CD4-positive, alpha-beta T cell treated with Interleukin-10 for 1 hour (primary cell): Measurements from ENCODE around the gene TMC7.
"Not testable (repeated sequence)": the region's sequence is repeated elsewhere in the genome, so short reads cannot be mapped to it uniquely, and the experiment has no call there.

Experiments
- DNase-seq: peaks from one replicate; pipeline ENCODE4 v3.0.0-alpha.2; 2020

Gene TMC7

GRCh38 chr16:18983565-18984434, at the start of gene TMC7:
Gene TMC7, plus strand, starts transcription at chr16:18983934. Its CDS starts 130 bp downstream, at chr16:18984064.
- DNase-seq: no peak

DNA sequence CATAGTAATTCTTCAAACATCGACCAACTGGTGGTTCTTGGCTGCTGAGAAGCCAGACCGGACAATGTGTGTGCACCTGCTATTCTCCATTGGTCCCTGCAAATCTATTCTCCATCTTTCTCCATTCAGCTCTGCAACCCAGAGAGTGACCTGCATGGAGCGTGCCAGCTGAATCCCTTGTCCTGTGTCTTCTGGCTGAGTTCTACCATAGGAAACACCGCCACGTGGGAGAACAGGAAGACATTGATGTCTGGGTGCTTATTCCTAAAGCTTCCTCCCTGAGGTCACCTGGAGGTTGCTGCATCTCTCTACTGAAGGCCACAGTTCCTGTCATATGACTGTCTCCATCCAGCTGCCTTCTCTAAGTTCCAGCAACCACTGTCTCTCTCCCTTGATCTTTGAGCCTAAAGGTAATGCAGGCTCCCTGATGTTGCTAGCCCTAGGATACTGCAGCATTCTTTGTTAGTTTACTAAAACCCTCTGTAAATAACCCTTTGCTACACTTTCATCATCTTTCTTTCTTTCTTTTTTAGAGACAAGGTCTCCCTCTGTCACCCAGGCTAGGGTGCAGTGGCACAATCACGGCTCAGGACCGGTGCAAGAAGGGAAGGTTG, 46.9 kb upstream of the TMC7 start:
- DNase-seq: no peak

- no peak for DNase-seq
Measured at GRCh38 chr16:18937390-18937789, 46.3 kb upstream of the TMC7 start.

DNA sequence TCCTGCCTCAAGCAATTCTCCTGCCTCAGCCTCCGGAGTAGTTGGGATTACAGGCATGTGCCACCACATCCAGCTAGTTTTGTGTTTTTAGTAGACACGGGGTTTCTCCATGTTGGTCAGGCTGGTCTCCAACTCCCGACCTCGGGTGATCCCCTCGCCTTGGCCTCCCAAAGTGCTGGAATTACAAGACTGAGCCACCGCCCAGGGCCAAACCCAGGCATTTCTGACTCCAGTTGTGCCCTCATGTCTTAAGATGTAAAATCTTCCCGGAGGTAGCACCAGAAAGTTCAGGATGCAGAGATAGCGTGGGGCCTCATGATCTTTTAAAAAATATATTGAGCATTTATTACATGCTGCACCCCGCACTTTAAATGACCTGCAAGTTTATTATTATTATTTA, 44.7 kb upstream of the TMC7 start:
- DNase-seq: no peak

DNA sequence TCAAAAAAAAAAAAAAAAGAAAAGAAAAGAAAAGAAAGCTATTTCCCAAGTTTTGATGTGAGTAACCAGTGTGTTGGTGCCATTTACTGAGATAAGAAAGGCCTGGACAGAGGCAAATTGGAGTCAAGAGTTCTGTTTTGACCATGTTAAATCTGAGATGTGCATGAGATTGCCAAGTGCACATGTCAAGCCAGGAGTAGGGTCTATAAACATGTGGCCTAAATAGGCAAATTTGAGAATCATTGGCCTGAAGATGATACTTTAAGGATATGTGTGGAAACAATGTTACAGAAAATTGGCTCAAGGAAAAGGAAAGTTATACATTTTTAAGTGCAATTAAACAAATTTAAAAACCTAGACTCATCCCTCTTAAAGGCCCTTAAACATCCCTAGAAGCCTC, 42.3 kb upstream of the TMC7 start:
- DNase-seq: no peak

- DNase-seq: no peak
Measured at GRCh38 chr16:18942061-18942460, 41.7 kb upstream of the TMC7 start.

- DNase-seq: no peak
Measured at GRCh38 chr16:18943414-18943813, 40.3 kb upstream of the TMC7 start.

- no peak for DNase-seq
Measured at GRCh38 chr16:18945233-18945632, 38.5 kb upstream of the TMC7 start.

- DNase-seq: no peak
Measured at GRCh38 chr16:18948372-18949020, 35.2 kb upstream of the TMC7 start.

GRCh38 chr16:18950469-18951185, 33.1 kb upstream of the TMC7 start:
- no peak for DNase-seq

DNA sequence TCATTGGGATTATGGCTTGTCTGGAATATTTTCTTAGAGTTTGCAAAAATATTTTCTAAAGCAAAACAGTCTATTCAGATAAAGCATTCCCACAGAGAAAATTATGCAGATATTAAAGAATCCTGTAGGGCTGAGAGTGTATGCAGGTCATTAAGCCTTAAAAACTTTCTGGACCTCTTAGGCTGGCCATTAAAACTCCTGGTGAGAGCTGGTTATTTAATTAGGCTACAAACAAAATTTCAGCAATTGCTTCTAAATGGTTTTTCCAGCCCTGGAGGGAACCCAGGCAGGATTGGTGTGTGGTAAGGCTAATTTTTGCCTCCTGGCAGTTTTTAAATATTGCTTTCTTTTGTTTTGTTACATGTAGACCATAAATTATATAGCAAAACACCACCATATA, 30.2 kb upstream of the TMC7 start:
- DNase-seq: no peak

DNA sequence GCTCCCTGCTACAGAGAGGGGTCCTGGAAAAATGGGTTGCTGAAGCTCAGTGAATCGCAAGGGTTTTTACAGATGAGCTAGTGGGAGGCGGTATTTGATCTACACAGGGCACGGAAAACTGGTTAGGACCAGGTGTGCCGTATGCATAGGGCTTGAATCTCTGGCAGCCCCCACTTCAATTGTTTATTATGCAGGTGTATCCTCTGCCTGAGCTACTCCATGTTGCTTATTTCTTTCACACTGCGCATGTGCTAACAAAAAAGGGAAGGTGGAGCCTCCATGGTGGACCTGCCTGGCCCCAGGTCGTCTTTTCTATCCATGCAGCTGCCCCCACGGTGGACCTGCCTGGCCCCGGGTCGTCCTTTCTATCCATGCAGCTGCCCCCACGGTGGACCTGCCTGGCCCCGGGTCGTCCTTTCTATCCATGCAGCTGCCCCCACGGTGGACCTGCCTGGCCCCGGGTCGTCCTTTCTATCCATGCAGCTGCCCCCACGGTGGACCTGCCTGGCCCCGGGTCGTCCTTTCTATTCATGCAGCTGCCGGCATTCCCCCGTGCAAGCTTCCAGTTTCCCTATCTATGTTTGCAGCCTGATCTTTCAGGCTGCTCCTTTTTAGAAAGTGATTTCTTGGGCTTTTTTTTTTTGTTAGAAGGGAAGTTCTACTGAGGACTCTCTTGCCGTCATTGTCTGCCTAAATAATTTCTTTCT, 27.7 kb upstream of the TMC7 start:
- DNase-seq: not testable (repeated sequence)

GRCh38 chr16:18956658-18957241, 27.0 kb upstream of the TMC7 start:
- DNase-seq: not testable (repeated sequence)

- DNase-seq: no peak
Measured at GRCh38 chr16:18958621-18959029, 25.1 kb upstream of the TMC7 start.

- no peak for DNase-seq
Measured at GRCh38 chr16:18959031-18959505, 24.7 kb upstream of the TMC7 start.

DNA sequence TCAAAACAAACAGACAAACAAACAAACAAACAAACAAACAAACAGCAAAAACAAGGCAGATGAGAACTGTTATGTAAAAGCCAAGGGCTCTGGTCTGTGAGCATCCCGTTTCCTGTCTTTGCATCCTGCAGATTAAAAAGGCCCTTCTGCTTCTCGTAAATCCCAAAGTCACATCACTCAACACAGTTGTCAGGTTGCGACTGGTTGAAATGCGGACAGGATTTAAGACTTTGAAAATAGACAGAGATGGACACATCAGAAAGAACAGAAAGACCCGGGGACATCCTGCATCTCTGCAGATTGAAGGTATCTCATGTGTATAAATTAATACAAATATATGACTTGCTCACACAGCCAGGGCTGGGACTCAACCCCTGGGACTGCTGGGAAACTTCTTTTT, 18.2 kb upstream of the TMC7 start:
- DNase-seq: no peak

GRCh38 chr16:18966791-18967190, 16.9 kb upstream of the TMC7 start:
- no peak for DNase-seq

GRCh38 chr16:18969050-18969854, 14.5 kb upstream of the TMC7 start:
- DNase-seq: peak; percentile 76

GRCh38 chr16:18969855-18970240, 13.9 kb upstream of the TMC7 start:
- no peak for DNase-seq

GRCh38 chr16:18975109-18975508, 8.6 kb upstream of the TMC7 start:
- DNase-seq: no peak

DNA sequence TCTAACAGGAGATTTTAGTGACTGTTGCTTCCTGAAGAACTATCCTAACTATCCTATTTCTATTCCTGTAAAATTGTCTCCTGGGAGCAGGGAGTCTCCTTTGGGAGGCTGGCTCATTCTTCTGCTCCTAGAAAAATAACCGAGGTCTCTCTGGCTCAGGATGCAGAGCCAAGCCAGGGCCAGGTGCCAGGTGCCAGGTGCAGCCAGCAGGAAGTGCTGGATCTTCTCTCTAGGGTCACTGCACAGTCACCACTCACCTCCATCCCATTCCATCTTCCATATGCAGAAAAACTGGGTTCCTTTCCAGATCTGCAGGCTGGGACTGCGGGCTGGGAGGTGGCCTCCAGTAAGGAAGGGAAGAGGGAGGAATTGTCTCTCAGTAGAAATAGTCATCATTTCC, 3.8 kb upstream of the TMC7 start:
- no peak for DNase-seq
